ENCODE data around the gene LRRC8A.

The LRRC8A gene

DNA sequence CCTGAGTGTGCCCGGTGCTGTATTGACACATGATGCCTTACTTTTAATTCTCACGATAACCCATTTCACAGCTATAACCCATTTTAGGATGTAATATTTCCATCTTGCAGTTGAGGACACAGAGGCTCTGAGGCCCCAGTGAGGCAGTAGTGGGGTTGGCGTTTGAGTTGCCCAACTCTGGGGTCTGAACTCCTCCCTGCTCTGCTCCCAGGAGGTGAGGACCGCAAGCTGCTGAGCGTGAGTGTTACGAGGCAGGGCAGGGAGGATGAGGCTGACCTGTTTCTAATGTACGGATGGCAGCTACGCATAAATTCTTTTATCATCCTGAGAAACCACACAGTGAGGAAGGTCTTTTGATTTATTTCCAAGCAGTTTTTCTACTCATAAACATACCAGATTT lies 11.4 kb downstream of the LRRC8A start:
- Histone ChIP-seq H3K9me3 (ENCODE audit: low read length) (no peaks in the 10 kb centered on the region), H3K4me1 (ENCODE audit: insufficient read depth, low read length) (peaks cover 31% of the 10 kb centered on the region), H3K27me3 (ENCODE audit: control insufficient read depth in 1 of 2, insufficient read depth in 2 of 2, low read length in 2 of 2) (no peaks in the 10 kb centered on the region), H3K4me3 (ENCODE audit: low read depth in 1 of 2, low read length in 2 of 2) (peak overlapping the region in 1 of 2 donors; percentile 56), H3K9ac (ENCODE audit: low read length) (peak overlapping the region; percentile 44), H3K36me3 (ENCODE audit: insufficient read depth, low read length) (peaks cover 5% of the 10 kb centered on the region), H3K27ac (ENCODE audit: low read depth, low read length) (peak overlapping the region; percentile 77)

DNA sequence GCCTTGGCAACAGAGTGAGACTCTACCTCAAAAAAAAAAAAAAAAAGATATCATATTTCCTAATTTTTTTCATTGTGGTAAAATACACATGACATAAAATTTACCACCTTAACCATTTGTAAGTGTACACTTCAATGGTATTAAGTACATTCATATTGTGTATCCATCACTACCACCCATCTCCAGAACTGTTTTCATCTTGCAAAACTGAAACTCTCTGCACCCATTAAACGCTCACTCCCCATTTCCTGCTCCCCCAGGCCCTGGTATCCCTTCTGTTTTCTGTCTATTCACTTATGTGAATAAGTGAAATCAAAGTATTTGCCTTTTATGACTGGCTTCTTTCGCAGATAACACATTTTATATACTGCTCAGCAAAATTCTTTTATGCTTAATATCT lies 12.8 kb downstream of the LRRC8A start:
- Histone ChIP-seq H3K9me3 (ENCODE audit: low read length) (no peaks in the 10 kb centered on the region), H3K4me1 (ENCODE audit: insufficient read depth, low read length) (peaks cover 29% of the 10 kb centered on the region), H3K27ac (ENCODE audit: low read depth, low read length) (no peak overlapping the region), H3K4me3 (ENCODE audit: low read depth in 1 of 2, low read length in 2 of 2) (no peak overlapping the region), H3K27me3 (ENCODE audit: control insufficient read depth in 1 of 2, insufficient read depth in 2 of 2, low read length in 2 of 2) (no peaks in the 10 kb centered on the region), H3K36me3 (ENCODE audit: insufficient read depth, low read length) (peaks cover 6% of the 10 kb centered on the region), H3K9ac (ENCODE audit: low read length) (no peak overlapping the region)

DNA sequence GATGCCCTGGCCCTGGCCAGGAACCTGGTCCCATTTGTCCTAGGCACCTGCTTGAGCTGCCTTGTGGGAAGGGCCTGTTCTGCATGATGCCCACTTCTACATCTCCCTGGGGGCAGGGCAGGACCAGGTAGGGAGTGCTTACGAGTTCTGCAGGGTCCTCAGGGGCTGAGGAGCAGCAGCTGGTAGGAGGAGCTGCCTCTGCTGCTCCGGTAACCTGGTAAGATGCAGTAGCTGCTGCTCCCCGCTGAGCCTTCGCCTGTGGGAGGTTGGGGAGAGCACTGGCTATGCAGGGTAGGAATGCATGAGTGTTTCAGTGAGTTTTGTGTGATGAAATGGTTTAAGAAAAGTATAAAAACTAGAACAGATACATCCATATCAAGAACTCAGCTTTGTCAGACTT lies 13.6 kb downstream of the LRRC8A start:
- Histone ChIP-seq H3K27me3 (ENCODE audit: control insufficient read depth in 1 of 2, insufficient read depth in 2 of 2, low read length in 2 of 2) (no peaks in the 10 kb centered on the region), H3K9ac (ENCODE audit: low read length) (no peak overlapping the region), H3K9me3 (ENCODE audit: low read length) (no peaks in the 10 kb centered on the region), H3K4me1 (ENCODE audit: insufficient read depth, low read length) (peaks cover 29% of the 10 kb centered on the region), H3K27ac (ENCODE audit: low read depth, low read length) (no peak overlapping the region), H3K36me3 (ENCODE audit: insufficient read depth, low read length) (peaks cover 6% of the 10 kb centered on the region), H3K4me3 (ENCODE audit: low read depth in 1 of 2, low read length in 2 of 2) (no peak overlapping the region)

DNA sequence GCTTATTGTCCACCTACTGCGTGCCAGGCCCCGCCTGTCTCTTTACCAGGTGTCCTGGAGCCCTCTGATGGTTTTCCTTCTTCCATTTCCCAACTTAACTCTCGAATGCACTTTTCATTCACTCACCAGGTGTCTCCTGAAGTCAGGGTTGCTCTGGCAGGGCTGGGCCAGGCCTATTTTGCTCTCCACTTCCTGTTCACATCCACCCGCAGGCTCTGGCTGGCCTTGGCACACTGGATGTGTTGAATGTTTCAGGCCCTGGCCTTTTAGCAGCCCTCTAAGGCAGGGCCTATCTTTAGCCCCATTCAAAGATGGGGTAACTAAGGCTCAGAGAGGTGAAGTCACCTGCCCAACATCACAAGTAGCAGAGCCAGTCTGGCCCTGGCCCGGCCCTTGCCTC lies 16.4 kb downstream of the LRRC8A start:
- Histone ChIP-seq H3K4me1 (ENCODE audit: insufficient read depth, low read length) (peaks cover 7% of the 10 kb centered on the region), H3K36me3 (ENCODE audit: insufficient read depth, low read length) (peaks cover 6% of the 10 kb centered on the region), H3K27me3 (ENCODE audit: control insufficient read depth in 1 of 2, insufficient read depth in 2 of 2, low read length in 2 of 2) (no peaks in the 10 kb centered on the region), H3K4me3 (ENCODE audit: low read depth in 1 of 2, low read length in 2 of 2) (no peak overlapping the region), H3K27ac (ENCODE audit: low read depth, low read length) (no peak overlapping the region), H3K9ac (ENCODE audit: low read length) (no peak overlapping the region), H3K9me3 (ENCODE audit: low read length) (no peaks in the 10 kb centered on the region)

DNA sequence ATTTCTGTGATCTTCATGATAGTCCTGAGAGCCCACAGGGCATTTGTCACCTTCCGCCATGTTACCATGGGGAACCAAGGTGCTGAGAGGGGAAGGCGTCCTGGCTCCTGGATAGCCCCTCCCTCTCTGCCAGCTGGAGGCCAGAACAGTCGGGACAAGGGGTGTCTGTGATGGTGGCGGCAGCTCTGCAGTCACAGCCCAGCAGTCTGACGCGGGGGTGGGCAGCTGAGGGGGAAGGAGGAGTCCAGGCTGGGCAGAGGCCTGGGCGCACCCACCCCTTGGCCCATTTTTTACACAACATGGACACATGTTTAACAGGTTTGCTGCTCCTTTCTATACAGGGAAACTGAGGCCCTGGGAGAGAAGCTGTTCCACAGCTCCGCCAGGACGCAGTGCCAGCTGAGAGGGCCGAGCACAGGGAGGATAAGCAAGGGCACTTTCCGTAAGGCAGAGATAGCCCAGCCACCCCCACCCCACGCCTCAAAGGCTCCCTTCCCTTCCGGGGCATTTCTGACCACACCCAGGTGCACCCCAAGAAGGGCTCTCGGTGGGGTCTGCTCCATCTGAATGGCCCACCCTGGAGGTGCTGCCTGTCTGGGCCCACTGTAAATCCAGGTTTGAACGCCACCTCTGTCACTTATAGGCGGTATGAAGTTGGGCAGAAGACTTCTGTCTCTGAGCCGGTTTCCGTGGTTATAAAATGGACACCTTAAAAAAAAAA lies 17.1 kb downstream of the LRRC8A start:
- H3K27ac ChIP-seq (ENCODE audit: low read depth, low read length), result no peak overlapping the region
- peaks cover 5% of the 10 kb centered on the region for H3K4me1 ChIP-seq (ENCODE audit: insufficient read depth, low read length)
- H3K36me3 ChIP-seq (ENCODE audit: insufficient read depth, low read length), result peaks cover 6% of the 10 kb centered on the region
- H3K9me3 ChIP-seq (ENCODE audit: low read length), result no peaks in the 10 kb centered on the region
- H3K4me3 ChIP-seq (ENCODE audit: low read depth in 1 of 2, low read length in 2 of 2), result no peak overlapping the region
- no peaks in the 10 kb centered on the region for H3K27me3 ChIP-seq (ENCODE audit: control insufficient read depth in 1 of 2, insufficient read depth in 2 of 2, low read length in 2 of 2)
- no peak overlapping the region for H3K9ac ChIP-seq (ENCODE audit: low read length)

DNA sequence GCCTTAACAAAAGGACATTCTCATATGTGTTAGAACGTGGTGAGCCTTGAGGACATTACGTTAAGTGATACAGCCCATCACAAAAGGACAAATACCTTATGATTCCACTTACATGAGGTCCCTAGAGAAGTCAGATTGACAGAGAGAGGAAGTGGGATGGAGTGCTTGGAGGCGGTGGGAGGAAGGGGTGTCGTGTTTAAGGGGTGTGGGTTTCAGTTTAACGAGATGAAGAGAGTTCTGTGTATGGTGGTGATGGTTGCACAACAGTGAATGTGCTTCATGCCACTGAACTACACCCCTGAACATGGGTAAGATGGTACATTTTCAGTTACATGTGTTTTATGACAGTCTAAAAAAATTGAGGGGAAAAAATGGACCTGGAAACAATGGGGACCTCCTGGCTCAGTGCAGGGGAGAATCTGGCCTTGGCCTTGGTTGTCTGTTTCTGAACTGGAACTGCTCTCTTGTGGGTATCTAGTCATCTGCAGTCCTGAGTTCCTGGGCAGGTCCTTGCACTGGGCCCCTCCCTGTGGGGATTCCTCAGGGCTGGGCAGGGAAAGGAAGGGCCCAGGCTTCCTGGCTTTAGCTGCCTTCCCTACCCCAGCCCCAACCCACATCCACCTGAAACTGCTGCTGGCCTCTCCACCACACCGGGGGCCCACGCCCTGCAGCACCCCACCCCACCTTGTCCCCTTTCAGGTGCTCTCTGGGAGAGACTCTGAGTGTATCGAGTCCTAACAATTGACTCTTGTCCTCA lies 17.8 kb downstream of the LRRC8A start:
- no peak overlapping the region for H3K9ac ChIP-seq (ENCODE audit: low read length)

DNA sequence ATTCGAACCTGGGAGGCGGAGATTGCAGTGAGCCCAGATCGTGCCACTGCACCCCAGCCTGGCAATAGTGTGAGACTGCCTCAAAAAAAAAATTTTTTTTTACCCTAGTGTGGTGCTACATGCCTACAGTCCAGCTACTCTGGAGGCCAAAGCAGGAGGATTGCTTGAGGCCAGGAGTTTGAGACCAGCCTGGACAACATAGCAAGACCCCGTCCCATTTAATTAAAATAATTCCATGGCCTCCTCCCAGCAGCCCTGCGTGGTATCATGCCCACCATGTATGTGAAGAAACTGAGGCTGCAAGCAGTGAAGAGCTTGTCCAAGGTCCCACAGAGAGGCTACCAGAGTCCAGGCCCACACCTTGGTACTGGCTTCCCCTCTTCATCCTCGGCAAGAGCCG lies 19.4 kb downstream of the LRRC8A start:
- no peak overlapping the region for H3K9ac ChIP-seq (ENCODE audit: low read length)
- H3K4me1 ChIP-seq (ENCODE audit: insufficient read depth, low read length), result peaks cover 5% of the 10 kb centered on the region
- no peak overlapping the region for H3K27ac ChIP-seq (ENCODE audit: low read depth, low read length)
- no peaks in the 10 kb centered on the region for H3K27me3 ChIP-seq (ENCODE audit: control insufficient read depth in 1 of 2, insufficient read depth in 2 of 2, low read length in 2 of 2)
- H3K9me3 ChIP-seq (ENCODE audit: low read length), result no peaks in the 10 kb centered on the region
- H3K36me3 ChIP-seq (ENCODE audit: insufficient read depth, low read length), result peaks cover 6% of the 10 kb centered on the region
- no peak overlapping the region for H3K4me3 ChIP-seq (ENCODE audit: low read depth in 1 of 2, low read length in 2 of 2)

More for the DNA sequence above, 17.8 kb downstream of the LRRC8A start:
- no peaks in the 10 kb centered on the region for H3K27me3 ChIP-seq (ENCODE audit: control insufficient read depth in 1 of 2, insufficient read depth in 2 of 2, low read length in 2 of 2)
- H3K27ac ChIP-seq (ENCODE audit: low read depth, low read length), result no peak overlapping the region
- peaks cover 6% of the 10 kb centered on the region for H3K36me3 ChIP-seq (ENCODE audit: insufficient read depth, low read length)
- no peaks in the 10 kb centered on the region for H3K9me3 ChIP-seq (ENCODE audit: low read length)
- peaks cover 5% of the 10 kb centered on the region for H3K4me1 ChIP-seq (ENCODE audit: insufficient read depth, low read length)
- no peak overlapping the region for H3K4me3 ChIP-seq (ENCODE audit: low read depth in 1 of 2, low read length in 2 of 2)

DNA sequence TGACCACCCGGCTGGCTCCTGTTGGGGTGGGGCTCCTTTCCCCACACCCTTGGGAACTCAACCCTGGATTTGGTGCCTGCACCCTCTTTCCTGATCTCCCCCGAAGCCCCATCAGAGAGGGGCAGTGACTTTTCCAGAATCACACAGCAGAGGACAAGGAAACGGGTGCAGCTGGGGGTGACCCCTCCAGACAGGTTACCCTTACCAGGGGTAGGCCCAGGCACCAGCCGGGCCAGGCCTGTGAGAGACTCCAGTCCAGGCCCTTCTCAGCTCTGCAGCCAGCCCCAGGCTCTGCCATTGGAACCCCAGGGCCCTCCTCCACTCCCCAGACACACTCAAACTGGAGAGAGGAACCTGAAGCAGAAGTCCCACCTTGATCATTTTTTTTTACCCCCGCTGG lies 19.9 kb downstream of the LRRC8A start:
- Histone ChIP-seq H3K9ac (ENCODE audit: low read length) (no peak overlapping the region), H3K9me3 (ENCODE audit: low read length) (no peaks in the 10 kb centered on the region)

DNA sequence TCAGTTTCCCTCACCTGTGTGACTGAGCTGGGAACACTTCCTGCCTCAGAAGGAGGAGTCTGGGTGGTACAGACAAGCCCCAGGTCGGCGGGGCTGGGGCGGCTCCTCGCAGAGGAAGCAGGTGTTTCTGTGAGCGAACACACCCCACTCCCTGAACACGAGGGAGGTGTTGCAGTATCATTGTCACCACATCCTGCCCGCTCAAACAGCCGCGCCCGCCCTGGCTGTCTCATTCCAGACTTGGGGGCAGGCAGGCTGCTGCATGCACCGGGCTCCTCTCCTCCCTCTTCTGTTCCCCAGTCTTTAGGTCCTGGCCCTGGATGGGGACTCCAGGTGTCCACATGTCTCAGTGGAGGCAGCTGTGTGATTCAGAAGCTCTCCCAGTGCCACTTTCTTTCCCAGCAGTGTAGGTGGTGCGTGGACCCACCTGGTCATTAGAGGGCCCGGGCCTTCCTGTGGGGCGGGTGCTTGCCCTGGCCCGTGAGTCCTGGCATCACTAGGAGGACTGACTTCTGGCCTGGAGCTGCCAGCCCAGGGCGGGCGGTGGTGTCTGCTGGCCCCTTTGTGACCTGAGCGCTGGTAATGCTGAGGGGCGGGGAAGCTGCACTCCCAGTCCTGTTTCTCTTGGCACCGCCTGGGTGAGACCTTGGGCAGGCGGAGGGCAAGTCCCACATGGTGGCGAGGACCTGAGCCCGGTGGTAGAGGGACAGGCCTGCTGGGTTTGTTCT lies 20.6 kb downstream of the LRRC8A start:
- Histone ChIP-seq H3K4me3 (ENCODE audit: low read depth in 1 of 2, low read length in 2 of 2) (no peak overlapping the region), H3K4me1 (ENCODE audit: insufficient read depth, low read length) (peaks cover 10% of the 10 kb centered on the region), H3K27me3 (ENCODE audit: control insufficient read depth in 1 of 2, insufficient read depth in 2 of 2, low read length in 2 of 2) (no peaks in the 10 kb centered on the region), H3K9ac (ENCODE audit: low read length) (no peak overlapping the region), H3K36me3 (ENCODE audit: insufficient read depth, low read length) (peaks cover 10% of the 10 kb centered on the region), H3K27ac (ENCODE audit: low read depth, low read length) (no peak overlapping the region), H3K9me3 (ENCODE audit: low read length) (no peaks in the 10 kb centered on the region)

More for the DNA sequence above, 19.9 kb downstream of the LRRC8A start:
- Histone ChIP-seq H3K4me3 (ENCODE audit: low read depth in 1 of 2, low read length in 2 of 2) (no peak overlapping the region), H3K27ac (ENCODE audit: low read depth, low read length) (no peak overlapping the region), H3K27me3 (ENCODE audit: control insufficient read depth in 1 of 2, insufficient read depth in 2 of 2, low read length in 2 of 2) (no peaks in the 10 kb centered on the region), H3K36me3 (ENCODE audit: insufficient read depth, low read length) (peaks cover 6% of the 10 kb centered on the region), H3K4me1 (ENCODE audit: insufficient read depth, low read length) (peaks cover 9% of the 10 kb centered on the region)

DNA sequence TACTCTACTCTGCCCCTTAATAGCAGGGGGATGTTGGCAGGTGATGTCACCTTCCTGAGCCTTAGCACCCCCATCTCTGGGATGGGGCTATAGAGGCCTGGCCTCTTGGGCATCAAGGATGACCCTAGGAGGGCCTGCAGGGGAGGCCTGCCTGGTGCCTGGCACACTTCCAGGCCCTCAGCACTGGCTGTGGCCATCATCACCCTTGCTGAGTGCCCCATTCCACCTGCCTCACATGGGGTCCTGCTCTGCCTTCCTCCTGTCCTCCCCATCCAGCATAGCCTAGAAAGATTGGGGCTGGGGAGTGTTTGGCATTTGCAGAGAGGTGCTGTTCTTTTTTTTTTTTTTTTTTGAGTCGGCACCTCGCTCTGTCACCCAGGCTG lies 21.1 kb downstream of the LRRC8A start:
- Histone ChIP-seq H3K9ac (ENCODE audit: low read length) (no peak overlapping the region), H3K4me3 (ENCODE audit: low read depth in 1 of 2, low read length in 2 of 2) (no peak overlapping the region), H3K27ac (ENCODE audit: low read depth, low read length) (no peak overlapping the region), H3K4me1 (ENCODE audit: insufficient read depth, low read length) (peaks cover 9% of the 10 kb centered on the region), H3K27me3 (ENCODE audit: control insufficient read depth in 1 of 2, insufficient read depth in 2 of 2, low read length in 2 of 2) (no peaks in the 10 kb centered on the region), H3K9me3 (ENCODE audit: low read length) (no peaks in the 10 kb centered on the region), H3K36me3 (ENCODE audit: insufficient read depth, low read length) (peaks cover 16% of the 10 kb centered on the region)

DNA sequence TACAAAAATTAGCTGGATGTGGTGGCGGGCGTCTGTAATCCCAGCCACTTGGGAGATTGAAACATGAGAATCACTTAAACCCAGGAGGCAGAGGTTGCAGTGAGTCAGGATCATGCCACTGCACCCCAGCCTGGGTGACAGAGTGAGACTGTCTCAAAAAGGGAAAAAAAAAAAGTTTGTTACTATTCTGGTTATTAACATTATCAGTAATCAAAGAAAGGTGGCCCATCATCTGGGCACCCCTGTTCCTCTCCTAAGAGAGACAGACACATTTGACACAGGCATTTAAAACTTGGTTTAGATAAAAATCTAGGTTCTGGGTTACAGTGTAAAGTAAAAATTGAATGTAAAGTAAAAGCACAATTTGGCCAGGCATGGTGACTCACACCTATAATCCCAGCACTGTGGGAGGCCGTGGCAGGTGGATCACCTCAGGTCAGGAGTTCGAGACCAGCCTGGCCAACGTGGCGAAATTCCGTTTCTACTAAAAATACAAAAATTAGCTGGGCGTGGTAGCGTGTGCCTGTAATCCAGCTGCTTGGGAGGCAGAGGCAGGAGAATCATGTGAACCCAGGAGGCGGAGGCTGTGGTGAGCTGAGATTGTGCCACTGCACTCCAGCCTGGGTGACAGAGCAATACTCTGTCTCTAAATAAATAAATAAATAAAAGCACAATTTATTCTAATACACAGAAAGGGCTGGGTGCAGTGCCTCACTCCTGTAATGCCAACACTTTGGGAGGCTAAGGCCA lies 22.1 kb downstream of the LRRC8A start:
- H3K27ac ChIP-seq (ENCODE audit: low read depth, low read length), result no peak overlapping the region
- no peak overlapping the region for H3K4me3 ChIP-seq (ENCODE audit: low read depth in 1 of 2, low read length in 2 of 2)
- H3K4me1 ChIP-seq (ENCODE audit: insufficient read depth, low read length), result peaks cover 5% of the 10 kb centered on the region
- H3K9me3 ChIP-seq (ENCODE audit: low read length), result no peaks in the 10 kb centered on the region
- H3K36me3 ChIP-seq (ENCODE audit: insufficient read depth, low read length), result peaks cover 25% of the 10 kb centered on the region
- H3K9ac ChIP-seq (ENCODE audit: low read length), result no peak overlapping the region
- H3K27me3 ChIP-seq (ENCODE audit: control insufficient read depth in 1 of 2, insufficient read depth in 2 of 2, low read length in 2 of 2), result no peaks in the 10 kb centered on the region
